T-helper 1 cell treated with Interleukin-12 subunit alpha and Interleukin-12 subunit beta and Interleukin-4 antibody, amounts not matched to agents 30 μg/mL and 1 μg/mL, for 36 hours (primary cell): ENCODE results near the gene LRRK2.

Experiments used
- H3K27ac Mint-ChIP-seq: one replicate; pipeline ENCODE4 v1.8.0; 2021; ENCODE audit warnings: mild to moderate bottlenecking, mixed read lengths
- H3K27me3 Mint-ChIP-seq: one replicate; pipeline ENCODE4 v1.8.0; 2021; ENCODE audit warnings: low read depth, mixed read lengths
- H3K36me3 Mint-ChIP-seq: one replicate; pipeline ENCODE4 v1.8.0; 2021; ENCODE audit warnings: low read depth, mixed read lengths
- H3K4me1 Mint-ChIP-seq: one replicate; pipeline ENCODE4 v1.8.0; 2021; ENCODE audit warnings: low read depth, mixed read lengths
- H3K4me3 Mint-ChIP-seq: one replicate; pipeline ENCODE4 v1.8.0; 2021; ENCODE audit warnings: mild to moderate bottlenecking, moderate library complexity, mixed read lengths
- H3K9me3 Mint-ChIP-seq: one replicate; pipeline ENCODE4 v1.8.0; 2021; ENCODE audit warnings: mixed read lengths

The LRRK2 gene

DNA sequence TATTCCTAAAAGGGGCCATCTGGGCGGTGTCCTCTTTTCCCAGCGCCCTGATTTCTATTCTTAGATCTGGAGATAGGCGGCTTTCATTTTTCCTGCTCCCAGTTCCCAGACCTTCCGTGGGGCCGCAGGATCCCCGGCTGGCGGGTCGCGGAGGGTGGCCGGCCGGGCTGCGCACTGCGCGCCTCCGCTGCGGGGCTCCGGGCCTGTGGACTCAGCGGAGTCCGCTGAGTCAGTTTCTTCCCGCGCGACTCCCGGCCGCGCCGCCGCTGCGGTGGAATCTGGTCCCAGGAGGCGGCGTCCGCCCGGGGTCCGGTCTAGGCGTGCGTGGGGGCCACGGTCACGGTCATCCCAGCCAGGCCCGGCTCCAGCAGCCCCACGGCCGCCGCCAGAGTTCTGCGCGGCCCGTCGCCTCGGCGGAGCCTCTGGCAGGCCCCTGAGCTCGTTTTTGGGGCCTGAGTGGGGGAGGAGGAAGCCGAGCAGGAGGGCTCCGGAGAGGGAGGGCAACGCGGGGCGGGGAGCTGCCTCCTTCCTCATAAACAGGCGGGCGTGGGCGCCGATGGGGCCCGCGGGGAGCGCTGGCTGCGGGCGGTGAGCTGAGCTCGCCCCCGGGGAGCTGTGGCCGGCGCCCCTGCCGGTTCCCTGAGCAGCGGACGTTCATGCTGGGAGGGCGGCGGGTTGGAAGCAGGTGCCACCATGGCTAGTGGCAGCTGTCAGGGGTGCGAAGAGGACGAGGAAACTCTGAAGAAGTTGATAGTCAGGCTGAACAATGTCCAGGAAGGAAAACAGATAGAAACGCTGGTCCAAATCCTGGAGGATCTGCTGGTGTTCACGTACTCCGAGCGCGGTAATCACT, at the start of gene LRRK2:
Gene LRRK2, plus strand, starts transcription at position 559 of the 853 bp plus-strand sequence. Its CDS starts 135 bp downstream, at position 694.
- Mint-ChIP-seq H3K27ac (no peak within 1 kb of the TSS), H3K36me3 (no peaks in the 10 kb centered on the region), H3K27me3 (peaks cover 54% of the 10 kb centered on the region), H3K4me3 (peak within 1 kb of the TSS; percentile 20), H3K4me1 (peaks cover 10% of the 10 kb centered on the region), H3K9me3 (no peaks in the 10 kb centered on the region)

DNA sequence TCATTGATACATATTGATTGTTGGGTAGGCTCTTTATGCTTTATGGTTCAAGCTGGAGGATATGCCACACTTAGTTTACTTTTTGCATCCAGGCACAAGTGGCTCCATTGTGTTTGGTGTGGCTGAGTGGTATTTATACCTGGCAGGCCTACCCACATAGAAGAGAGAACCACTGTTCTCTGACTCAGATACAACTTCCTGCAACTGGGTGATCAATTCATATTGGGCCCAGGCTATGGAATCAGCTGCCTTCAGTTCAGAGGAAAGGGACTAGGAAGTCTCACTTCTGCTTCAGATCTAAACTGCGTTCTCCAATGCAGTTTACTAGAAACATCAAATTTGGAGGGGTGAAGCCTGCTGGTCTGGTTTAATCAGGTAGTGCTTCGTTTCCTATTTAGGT, 49.8 kb upstream of the LRRK2 start:
- Mint-ChIP-seq H3K4me3 (no peak overlapping the region), H3K27me3 (peaks cover 26% of the 10 kb centered on the region), H3K4me1 (no peaks in the 10 kb centered on the region), H3K36me3 (no peaks in the 10 kb centered on the region), H3K27ac (no peak overlapping the region), H3K9me3 (no peaks in the 10 kb centered on the region)

DNA sequence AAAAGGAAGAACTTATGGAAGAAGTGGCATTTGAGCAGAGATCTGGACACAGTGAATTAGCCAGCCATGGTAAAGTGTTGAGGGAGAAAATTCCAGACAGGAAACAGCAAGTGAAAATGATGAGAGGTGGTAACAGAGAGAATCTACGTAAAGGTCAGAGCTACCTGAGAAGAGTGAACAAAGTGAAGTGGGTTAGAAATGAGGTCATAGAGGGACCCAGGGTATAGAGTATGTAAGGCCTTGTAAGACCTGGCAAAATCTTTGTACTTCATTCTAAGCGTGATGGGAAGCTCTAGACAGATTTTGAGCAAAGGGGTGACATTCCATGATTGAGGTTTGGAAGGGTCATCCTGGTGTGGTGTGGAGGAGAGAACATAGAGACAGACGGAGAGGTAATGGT, 49.3 kb upstream of the LRRK2 start:
- Mint-ChIP-seq H3K4me1 (no peaks in the 10 kb centered on the region), H3K27me3 (peaks cover 26% of the 10 kb centered on the region), H3K4me3 (no peak overlapping the region), H3K36me3 (no peaks in the 10 kb centered on the region), H3K9me3 (peaks cover 4% of the 10 kb centered on the region), H3K27ac (no peak overlapping the region)

DNA sequence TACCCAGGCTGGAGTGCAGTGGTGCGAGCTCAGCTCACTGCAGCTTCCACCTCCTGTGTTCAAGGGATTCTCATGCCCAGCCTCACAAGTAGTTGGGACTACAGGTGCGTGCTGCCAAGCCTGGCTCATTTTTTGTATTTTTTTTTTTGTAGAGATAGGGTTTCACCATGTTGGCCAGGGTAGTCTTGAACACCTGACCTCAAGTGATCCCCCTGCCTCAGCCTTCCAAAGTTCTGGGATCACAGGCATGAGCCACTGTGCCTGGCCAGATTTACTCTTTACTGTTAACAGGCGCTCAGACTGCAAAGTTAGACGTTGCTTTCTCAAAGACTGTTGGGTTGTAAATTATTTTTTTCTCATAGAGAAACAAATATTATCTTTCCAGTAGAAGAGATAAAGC, 46.1 kb upstream of the LRRK2 start:
- peaks cover 4% of the 10 kb centered on the region for H3K9me3 Mint-ChIP-seq
- H3K36me3 Mint-ChIP-seq, result no peaks in the 10 kb centered on the region
- peaks cover 5% of the 10 kb centered on the region for H3K4me1 Mint-ChIP-seq
- H3K27me3 Mint-ChIP-seq, result peaks cover 13% of the 10 kb centered on the region
- no peak overlapping the region for H3K27ac Mint-ChIP-seq
- H3K4me3 Mint-ChIP-seq, result no peak overlapping the region

DNA sequence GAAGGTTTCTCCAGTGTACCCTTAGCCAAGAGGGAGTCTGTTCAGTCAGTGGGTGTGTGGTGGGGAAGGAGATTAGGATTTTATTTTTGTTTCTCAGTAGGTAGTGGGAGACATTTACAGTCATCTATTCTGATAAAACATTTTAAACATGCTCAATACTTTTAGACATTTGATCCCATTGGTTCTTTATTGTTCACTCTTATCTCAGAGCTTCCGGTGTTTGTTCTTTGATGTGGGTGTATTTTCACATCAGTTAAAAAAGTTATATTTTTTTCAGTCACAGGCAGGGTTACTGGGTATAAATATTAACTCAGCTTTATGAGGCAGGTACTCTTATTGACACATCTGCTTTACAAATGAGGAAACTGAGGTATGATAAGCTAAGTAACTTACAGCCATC, 43.3 kb upstream of the LRRK2 start:
- Mint-ChIP-seq H3K27ac (no peak overlapping the region), H3K4me3 (no peak overlapping the region), H3K9me3 (peaks cover 4% of the 10 kb centered on the region)

DNA sequence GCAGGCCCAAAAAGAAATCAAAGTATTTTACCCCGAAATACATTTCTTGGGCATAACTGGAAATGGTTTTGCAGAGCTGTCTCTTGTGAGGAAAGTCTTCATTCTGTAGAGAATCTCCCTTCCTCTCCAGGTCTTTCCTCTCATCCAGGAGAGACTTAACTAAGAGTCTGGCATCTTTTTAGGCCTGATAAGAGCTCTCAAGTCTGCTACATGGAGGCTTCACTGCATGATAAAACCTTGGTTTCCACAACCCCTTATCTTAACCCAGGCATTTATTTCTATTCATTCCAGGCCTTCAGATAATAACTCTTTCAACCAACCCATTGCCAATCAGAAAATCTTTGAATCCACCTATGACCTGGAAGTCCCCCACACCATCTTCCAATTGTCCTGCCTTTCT, 41.1 kb upstream of the LRRK2 start:
- no peaks in the 10 kb centered on the region for H3K27me3 Mint-ChIP-seq
- H3K9me3 Mint-ChIP-seq, result peaks cover 9% of the 10 kb centered on the region
- H3K4me1 Mint-ChIP-seq, result peaks cover 5% of the 10 kb centered on the region
- H3K4me3 Mint-ChIP-seq, result no peak overlapping the region
- no peak overlapping the region for H3K27ac Mint-ChIP-seq
- H3K36me3 Mint-ChIP-seq, result no peaks in the 10 kb centered on the region

More for the DNA sequence above, 43.3 kb upstream of the LRRK2 start:
- Mint-ChIP-seq H3K4me1 (peaks cover 5% of the 10 kb centered on the region), H3K27me3 (peaks cover 5% of the 10 kb centered on the region), H3K36me3 (no peaks in the 10 kb centered on the region)

DNA sequence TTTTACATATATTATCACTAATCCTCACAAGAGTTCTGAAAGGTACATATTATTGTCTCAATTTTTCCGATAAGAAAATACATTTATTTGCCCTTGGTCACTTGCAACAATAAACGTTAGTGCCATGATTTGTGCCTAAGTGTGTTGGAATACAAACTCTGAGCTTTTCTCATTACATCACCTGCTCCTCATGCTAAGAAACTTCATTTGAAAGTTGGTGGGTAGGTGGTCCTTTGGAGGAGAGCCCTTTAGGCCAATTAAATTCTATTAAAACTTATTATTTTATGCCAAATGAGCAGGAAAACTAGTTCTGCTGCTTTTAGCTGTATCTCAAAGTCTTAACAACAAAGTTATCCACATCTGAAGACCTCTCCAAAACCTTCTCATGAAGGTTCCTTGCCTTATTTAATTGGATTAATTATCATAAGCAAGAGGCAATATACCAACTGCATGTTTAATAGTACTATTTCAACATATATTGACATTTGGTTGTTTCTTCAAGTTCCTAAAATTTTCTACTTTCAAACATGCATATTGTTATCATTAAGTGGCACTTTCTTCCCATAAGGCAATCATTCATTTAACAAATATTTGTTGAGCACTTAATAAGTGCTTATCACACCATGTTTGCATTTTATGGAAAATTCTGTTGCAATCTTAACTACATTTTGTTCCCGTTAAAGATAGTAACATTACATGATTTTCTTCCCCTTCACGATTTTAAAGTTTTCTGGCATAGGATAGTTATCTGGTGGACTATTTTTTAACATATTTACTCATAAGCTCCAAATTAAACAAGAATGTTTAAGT, 40.1 kb upstream of the LRRK2 start:
- H3K27me3 Mint-ChIP-seq, result no peaks in the 10 kb centered on the region
- peaks cover 5% of the 10 kb centered on the region for H3K4me1 Mint-ChIP-seq
- H3K36me3 Mint-ChIP-seq, result no peaks in the 10 kb centered on the region
- no peak overlapping the region for H3K4me3 Mint-ChIP-seq
- no peak overlapping the region for H3K27ac Mint-ChIP-seq
- peaks cover 9% of the 10 kb centered on the region for H3K9me3 Mint-ChIP-seq

DNA sequence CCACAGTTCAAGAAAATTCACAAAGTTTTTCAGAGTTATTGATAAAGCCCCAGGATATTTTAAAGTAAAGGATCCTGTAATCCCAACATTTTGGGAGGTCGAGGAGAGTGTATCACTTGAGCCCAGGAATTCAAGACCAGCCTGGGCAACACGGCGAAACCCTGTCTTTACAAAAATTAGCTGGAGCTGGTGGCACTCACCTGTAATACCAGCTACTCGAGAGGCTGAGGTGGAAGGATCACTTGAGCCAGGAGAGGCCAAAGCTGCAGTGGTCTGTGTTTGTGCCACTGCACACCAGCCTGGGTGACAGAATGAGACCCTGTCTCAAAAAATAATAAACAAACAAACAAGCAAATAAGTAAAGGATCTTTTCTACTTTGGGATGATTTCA, 39.5 kb upstream of the LRRK2 start:
- peaks cover 9% of the 10 kb centered on the region for H3K9me3 Mint-ChIP-seq
- no peak overlapping the region for H3K27ac Mint-ChIP-seq
- no peak overlapping the region for H3K4me3 Mint-ChIP-seq
- no peaks in the 10 kb centered on the region for H3K27me3 Mint-ChIP-seq
- H3K4me1 Mint-ChIP-seq, result peaks cover 5% of the 10 kb centered on the region
- H3K36me3 Mint-ChIP-seq, result no peaks in the 10 kb centered on the region

DNA sequence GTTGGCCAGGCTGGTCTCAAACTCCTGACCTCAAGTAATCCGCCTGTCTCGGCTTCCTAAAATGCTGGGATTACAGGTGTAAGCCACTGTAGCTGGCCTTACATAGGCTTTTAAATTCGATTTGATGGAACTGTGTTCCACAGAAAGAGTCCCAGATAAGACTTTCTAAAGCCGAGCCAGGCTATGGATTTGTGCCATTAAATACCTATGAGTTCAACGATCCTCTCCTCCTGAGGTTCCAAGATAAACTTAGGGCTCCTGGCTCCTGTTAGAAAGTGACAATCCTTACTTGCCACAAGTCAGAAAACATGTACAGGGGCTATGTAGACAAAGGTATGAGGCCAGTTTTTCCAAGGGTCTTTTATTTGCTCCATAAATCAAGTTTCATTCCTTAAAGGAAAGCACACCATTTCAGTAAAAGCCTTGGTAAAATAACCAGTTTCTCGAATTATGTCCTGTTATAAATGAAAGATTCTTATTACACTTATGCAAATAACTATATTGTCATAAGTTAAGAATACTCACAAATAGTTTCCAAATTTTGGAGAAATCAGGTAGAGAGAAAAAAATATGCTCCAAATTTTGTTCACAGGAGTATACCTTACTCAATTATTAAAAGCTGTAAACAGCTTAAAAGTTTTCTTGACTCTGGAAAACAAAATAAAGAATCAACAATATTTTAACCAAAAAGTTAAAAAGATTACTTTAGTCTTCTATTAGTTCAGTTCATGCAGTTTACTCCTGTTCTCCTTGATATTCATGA, 36.1 kb upstream of the LRRK2 start:
- H3K36me3 Mint-ChIP-seq, result no peaks in the 10 kb centered on the region
- H3K9me3 Mint-ChIP-seq, result peaks cover 8% of the 10 kb centered on the region
- no peak overlapping the region for H3K4me3 Mint-ChIP-seq
- no peak overlapping the region for H3K27ac Mint-ChIP-seq
- H3K4me1 Mint-ChIP-seq, result peaks cover 10% of the 10 kb centered on the region
- H3K27me3 Mint-ChIP-seq, result no peaks in the 10 kb centered on the region

DNA sequence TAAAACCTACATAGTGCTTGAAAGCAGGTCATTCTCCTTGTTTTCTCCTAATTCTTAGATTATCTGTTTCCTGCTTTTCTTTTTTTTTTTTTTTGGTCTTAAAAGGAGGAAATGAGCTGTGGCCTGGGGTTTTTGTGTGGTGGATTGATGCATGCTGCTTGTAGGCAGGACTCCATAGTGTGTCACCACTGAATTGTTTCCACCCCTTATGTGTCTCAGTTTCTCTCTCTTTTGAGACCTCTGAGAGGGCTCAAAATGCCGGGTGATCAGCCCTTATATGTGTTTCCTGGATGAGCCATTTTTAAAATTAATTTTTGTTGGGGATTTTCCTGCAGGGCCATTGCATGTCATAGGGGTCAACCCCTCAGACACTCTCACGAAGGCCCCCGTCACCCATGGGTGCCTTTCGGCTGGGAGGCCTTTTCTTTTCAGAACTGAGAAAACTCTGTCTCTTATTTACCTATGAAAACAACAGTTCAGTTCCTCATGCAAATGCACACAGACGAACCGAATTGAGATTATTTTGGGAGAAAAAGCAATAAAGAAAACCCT, 32.0 kb upstream of the LRRK2 start:
- no peaks in the 10 kb centered on the region for H3K36me3 Mint-ChIP-seq
- peak overlapping the region; percentile 56 for H3K27ac Mint-ChIP-seq
- H3K4me3 Mint-ChIP-seq, result no peak overlapping the region
- H3K9me3 Mint-ChIP-seq, result peaks cover 6% of the 10 kb centered on the region
- H3K27me3 Mint-ChIP-seq, result peaks cover 9% of the 10 kb centered on the region
- H3K4me1 Mint-ChIP-seq, result peaks cover 10% of the 10 kb centered on the region

DNA sequence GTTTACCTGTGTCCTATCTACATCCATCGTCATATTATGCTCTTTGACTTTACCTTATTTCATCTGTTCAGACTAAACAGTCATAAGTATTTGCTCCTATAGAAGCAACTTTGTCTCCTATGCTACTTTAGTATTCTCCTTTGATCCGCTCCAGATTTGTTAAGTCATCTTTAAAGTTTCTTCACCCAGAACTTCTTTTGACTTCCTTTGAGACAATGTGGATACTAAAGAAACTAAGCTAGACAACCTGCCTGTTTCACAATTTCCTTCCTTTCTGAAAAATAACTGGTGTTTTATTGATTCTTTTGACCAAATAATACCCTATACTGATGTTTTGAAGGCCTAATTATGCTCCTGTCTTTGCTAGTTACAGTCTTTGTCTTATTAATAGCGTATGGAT, 30.0 kb upstream of the LRRK2 start:
- no peaks in the 10 kb centered on the region for H3K36me3 Mint-ChIP-seq
- peaks cover 3% of the 10 kb centered on the region for H3K9me3 Mint-ChIP-seq
- H3K27ac Mint-ChIP-seq, result no peak overlapping the region
- peaks cover 10% of the 10 kb centered on the region for H3K4me1 Mint-ChIP-seq
- H3K4me3 Mint-ChIP-seq, result no peak overlapping the region
- H3K27me3 Mint-ChIP-seq, result peaks cover 12% of the 10 kb centered on the region

DNA sequence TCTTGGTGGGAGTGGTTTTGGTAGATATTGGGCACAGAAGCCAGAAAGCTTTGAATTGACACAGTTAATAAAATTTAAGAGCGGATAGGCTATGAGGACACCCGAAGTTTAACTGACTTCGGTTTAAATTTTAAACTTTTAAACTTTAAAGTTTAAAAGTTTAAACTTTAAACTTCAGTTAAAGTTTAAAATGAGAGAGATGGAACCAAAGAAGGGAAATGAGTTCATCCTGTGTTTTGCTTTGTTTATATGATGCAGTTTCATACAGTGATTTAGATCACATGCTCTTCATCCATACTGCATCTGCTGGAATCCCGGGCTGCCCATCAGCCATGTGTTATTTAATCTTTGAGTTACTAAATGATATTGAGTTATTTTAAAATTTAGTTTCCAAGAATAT, 27.2 kb upstream of the LRRK2 start:
- Mint-ChIP-seq H3K27ac (no peak overlapping the region), H3K27me3 (peaks cover 17% of the 10 kb centered on the region), H3K4me1 (peaks cover 8% of the 10 kb centered on the region), H3K36me3 (no peaks in the 10 kb centered on the region), H3K9me3 (no peaks in the 10 kb centered on the region), H3K4me3 (no peak overlapping the region)

DNA sequence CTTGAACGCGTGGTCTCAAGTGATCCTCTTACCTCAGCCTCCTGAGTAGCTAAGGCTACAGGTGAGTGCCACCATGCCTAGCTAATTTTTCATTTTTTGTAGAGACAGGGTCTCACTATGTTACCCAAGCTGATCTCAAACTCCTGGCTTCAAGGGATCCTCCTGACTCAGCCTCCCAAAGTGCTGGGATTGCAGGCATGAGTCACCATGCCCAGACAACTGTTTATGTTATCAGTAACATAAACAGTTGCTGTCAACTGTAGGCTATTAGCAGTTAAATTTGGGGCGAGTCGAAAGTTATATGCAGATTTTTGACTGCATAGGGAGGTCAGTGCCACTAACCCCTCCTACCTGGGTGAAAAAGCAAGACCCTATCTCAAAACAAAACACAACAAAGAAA, 26.2 kb upstream of the LRRK2 start:
- Mint-ChIP-seq H3K4me1 (no peaks in the 10 kb centered on the region), H3K27me3 (peaks cover 22% of the 10 kb centered on the region), H3K9me3 (no peaks in the 10 kb centered on the region), H3K4me3 (no peak overlapping the region), H3K36me3 (no peaks in the 10 kb centered on the region), H3K27ac (no peak overlapping the region)
